ENCODE measurements around the gene ADAMTS14.
"Not testable (repeated sequence)": the region's sequence is repeated elsewhere in the genome, so short reads cannot be mapped to it uniquely, and the experiment has no call there.

The ADAMTS14 gene

DNA sequence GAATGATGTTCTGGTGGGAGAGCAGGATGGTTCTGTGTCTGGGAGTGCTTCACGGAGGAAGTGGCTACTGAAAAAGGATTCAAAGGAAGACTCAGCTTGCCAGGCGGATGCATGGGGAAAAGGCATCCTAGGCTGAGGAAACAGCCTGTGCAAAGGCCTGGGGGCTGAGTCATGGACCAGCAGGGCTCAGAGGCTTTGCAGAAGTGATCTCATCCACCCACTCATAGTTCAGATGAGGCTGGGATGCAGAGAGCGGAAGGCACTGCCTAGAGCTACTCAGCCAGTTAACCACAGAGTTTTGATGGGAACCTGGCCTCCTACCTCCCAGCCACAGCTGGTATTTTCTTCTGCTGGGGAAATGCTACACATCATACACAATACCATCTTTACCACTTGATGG lies 15.8 kb upstream of the ADAMTS14 start:
- DNase-seq, result no peak

- no peak for DNase-seq
These were observed 15.3 kb upstream of the ADAMTS14 start for GRCh38 chr10:70657041-70657440.

DNA sequence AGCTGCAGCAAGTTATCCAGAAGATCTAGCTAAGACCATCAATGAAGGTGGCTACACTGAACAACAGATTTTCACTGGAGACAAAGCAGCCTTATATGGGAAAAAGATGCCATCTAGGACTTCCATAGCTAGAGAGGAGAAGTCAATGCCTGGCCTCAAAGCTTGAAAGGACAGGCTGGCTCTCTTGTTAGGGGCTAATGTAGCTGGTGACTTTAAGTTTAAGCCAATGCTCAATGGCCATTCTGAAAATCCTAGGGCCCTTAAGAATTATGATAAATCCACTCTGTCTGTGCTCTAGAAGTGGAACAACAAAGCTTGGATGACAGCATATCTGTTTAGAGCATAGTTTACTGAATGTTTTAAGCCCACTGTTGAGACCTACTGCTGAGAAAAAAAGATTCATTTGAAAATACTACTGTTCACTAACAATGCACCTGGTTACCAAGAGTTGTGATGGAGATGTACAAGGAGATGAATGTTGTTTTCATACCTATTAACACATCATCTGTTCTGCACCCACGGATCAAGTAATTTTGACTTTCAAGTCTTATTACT lies 13.6 kb upstream of the ADAMTS14 start:
- no peak for DNase-seq

- DNase-seq, result no peak
These were observed 13.0 kb upstream of the ADAMTS14 start for GRCh38 chr10:70659306-70659705.

DNA sequence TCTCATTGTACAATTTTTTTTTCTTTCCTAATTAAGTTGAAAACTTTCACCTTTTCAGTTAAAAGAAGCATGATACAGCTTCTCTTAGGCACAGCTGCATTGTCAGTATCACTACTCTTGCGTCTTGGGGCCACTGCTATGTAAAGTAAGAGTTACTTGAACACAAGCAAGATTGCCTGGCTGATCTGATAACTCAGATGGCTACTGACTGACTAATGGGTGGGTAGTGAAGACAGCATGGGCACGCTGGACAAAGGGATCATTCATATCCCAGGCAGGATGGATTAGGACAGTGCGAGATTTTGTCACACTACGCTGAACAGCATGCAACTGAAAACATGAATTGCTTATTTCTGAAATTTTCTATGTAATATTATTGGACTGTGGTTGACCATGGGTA lies 11.6 kb upstream of the ADAMTS14 start:
- DNase-seq, result no peak

DNA sequence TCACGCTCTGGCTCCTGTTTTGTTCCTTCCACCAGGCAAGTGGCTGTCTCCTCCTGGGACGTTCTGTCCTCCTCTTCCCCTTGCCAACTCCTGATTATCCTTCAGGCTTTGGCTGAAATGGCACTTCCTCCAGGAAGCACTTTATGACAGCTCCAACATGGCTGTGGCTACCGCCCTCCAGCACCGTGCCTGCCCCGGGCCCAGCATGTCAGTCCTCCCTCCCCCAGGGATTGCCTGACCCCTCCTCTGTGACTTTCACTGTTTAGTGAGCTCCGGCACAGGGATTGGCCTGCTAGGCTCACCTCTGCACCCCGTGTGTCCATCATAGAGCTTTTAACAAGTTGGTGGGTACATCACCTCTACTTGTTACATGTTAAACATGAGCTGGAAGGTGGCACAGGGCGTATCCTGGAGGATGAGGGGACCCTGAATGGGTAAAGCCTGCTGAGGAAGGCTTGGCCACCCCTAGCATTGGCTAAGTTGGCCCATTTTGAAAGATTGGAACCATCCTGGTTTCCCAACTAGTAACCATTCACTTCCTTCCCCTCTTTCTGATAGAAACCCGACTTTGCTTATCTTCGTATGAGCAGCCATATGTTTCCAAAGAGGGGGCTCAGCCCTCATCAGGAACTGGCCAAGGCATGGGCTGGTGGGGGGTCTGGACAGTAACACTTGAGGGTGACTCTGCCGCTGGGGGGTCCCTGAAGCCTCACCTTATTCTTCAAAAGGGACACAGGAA lies 10.5 kb upstream of the ADAMTS14 start:
- DNase-seq, result no peak

DNA sequence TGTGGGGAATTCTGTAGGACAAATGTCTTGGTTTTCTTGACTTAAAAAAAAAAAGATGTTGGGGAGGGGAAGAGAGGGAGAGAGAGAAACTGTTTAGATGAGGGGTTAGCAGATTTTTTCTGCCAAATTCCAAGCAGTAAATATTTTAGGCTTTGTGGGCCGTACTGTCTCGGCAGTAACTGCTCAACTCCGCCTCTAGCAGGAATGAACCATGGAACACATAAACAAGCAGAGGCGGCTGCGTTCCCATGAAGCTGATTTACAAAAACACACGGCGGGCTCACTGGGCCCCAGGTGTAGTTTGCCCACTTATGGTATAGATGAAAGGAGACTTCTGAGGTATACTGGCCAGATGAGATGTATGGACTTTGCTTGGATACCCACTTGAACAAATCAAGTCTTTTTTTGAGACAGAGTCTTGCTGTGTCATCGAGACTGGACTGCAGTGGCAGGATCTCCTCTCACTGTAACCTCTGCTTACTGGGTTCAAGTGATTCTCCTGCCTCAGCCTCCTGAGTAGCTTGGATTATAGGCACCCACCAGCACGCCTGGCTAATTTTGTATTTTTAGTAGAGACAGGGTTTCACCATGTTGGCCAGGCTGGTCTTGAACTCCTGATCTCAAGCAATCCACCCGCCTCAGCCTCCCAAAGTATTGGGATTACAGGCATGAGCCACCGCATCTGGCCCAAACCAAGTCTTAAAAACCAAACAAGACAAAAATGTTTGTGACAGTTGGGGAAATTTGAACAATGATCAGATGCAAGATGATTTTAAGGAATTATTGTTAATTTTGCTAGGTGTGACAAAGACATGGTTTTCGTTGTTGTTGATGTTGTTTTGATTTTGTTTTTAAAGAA lies 9.7 kb upstream of the ADAMTS14 start:
- no peak for DNase-seq

DNA sequence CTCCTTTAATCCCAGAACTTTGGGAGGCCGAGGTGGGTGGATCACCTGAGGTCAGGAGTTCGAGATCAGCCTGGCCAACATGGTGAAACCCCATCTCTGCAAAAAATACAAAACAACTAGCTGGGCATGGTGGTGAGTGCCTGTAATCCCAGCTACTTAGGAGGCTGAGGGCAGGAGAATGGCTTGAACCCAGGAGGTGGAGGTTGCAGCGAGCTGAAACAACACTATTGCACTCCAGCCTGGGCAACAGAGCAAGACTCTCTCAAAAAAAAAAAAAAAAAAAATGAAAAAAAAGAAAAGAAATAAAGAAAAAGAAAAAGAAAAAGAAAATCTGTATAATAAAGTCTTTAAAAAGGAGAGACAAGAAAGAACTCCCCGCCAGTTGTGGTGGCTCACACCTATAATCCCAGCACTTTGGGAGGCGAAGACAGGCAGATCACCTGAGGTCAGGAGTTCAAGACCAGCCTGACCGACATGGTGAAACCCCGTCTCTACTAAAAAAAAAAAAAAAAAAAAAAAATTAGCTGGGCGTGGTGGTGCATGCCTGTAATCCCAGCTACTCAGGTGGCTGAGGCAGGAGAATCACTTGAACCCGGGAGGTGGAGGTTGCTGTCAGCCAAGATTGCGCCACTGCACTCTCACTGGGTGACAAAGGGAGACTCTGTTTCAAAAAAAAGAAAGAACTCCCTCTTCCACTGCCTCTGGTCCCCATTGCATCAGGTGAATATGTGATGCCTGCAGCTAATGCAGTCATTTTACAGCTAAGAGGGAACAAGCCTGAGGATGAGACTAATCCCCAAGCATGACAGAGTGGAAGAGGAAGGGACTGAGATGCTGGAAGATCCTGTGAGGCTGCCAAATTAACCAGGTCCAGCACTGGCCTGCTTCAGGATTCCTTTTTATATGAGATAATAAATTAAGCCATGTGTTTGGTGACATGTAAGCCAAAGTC lies 8.6 kb upstream of the ADAMTS14 start:
- not testable (repeated sequence) for DNase-seq

GRCh38 chr10:70664702-70665195 lies 7.6 kb upstream of the ADAMTS14 start:
- no peak for DNase-seq

- DNase-seq, result no peak
These were observed 5.1 kb upstream of the ADAMTS14 start for GRCh38 chr10:70666960-70667798.

DNA sequence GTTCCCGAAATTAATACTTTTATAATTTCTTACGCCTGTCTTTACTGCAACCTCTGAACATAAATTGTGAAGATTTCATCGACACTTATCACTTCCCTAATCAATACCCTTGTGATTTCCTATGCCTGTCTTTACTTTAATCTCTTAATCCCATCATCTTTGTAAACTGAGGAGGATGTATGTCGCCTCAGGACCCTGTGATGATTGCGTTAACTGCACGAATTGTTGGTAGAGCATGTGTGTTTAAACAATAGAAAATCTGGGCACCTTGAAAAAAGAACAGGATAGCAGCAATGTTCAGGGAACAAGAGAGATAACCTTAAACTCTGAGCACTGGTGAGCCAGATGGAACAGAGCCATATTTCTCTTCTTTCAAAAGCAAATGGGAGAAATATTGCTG lies 4.5 kb upstream of the ADAMTS14 start:
- not testable (repeated sequence) for DNase-seq

- DNase-seq, result no peak
These were observed 3.8 kb upstream of the ADAMTS14 start for GRCh38 chr10:70668454-70668970.

DNA sequence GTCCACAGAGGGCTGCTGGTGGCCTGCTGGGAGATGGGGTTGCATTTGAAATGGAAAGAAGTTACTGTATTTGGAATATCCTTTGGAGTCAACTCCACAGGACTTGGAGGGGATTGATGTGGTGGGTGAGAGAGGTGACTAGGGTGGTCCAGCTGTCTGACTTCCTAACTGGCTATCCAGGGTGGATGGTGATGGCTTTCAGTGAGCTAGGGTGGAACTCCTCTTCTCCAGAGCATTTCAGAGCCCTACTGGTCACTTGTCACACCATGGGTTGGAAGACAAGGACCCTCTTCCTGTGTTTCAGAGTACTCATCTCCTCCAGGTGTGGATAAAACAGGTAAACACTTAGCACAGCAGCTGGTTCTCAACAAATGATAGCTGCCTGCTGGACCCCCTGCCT lies 3.3 kb upstream of the ADAMTS14 start:
- no peak for DNase-seq

GRCh38 chr10:70669732-70670317 lies 2.5 kb upstream of the ADAMTS14 start:
- DNase-seq, result no peak

GRCh38 chr10:70671619-70672164 lies 614 bp upstream of the ADAMTS14 start:
- no peak for DNase-seq

GRCh38 chr10:70673043-70673928 lies 980 bp downstream of the ADAMTS14 start:
- DNase-seq, result no peak

- DNase-seq, result no peak
These were observed 1.7 kb downstream of the ADAMTS14 start for GRCh38 chr10:70673929-70674559.

DNA sequence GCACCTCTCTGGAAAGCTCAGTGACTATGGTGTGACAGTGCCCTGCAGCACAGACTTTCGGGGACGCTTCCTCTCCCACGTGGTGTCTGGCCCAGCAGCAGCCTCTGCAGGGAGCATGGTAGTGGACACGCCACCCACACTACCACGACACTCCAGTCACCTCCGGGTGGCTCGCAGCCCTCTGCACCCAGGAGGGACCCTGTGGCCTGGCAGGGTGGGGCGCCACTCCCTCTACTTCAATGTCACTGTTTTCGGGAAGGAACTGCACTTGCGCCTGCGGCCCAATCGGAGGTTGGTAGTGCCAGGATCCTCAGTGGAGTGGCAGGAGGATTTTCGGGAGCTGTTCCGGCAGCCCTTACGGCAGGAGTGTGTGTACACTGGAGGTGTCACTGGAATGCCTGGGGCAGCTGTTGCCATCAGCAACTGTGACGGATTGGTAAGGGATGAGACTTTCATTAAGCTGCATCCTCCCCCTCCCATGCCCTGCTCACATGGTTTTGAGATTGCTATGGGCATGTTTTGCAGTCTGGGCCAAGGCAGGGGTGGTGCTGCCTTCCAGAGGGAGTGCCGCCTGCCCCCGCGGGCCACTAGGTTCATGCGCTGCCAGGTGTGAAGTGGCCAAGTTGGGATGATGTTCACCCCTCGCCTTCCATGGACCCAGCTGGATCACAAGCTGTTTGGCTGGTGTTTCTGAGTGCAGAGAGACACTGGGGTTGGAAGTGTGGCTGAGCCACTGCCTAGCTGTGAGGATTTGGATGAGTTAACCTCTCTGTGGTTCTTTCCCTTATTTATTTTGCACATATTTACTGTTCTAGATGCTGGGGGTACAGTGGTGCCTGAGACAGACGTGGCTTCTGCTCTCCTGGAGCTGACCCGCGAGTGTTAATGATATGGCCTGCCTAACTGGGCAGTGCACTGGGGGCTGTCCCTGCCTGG lies 2.5 kb downstream of the ADAMTS14 start:
- no peak for DNase-seq

All from CD4-positive, alpha-beta T cell treated with Interferon alpha-2 for 1 hour (primary cell).